Measurements from ENCODE around the gene TNIK.
"Not testable (repeated sequence)": the region's sequence is repeated elsewhere in the genome, so short reads cannot be mapped to it uniquely, and the experiment has no call there.

Gene TNIK

GRCh38 chr3:171445620-171446204, 14.5 kb downstream of the TNIK start:
- DNase-seq, result no peak

GRCh38 chr3:171444001-171444690, 16.1 kb downstream of the TNIK start:
- no peak for DNase-seq

- no peak for DNase-seq
These were observed 16.8 kb downstream of the TNIK start for GRCh38 chr3:171443211-171443957.

- no peak for DNase-seq
These were observed 18.0 kb downstream of the TNIK start for GRCh38 chr3:171442184-171442583.

GRCh38 chr3:171441381-171441780, 18.8 kb downstream of the TNIK start:
- no peak for DNase-seq

GRCh38 chr3:171439996-171440395, 20.2 kb downstream of the TNIK start:
- no peak for DNase-seq

- no peak for DNase-seq
These were observed 23.0 kb downstream of the TNIK start for GRCh38 chr3:171437115-171437756.

- DNase-seq, result no peak
These were observed 23.8 kb downstream of the TNIK start for GRCh38 chr3:171436380-171436779.

GRCh38 chr3:171435757-171436156, 24.4 kb downstream of the TNIK start:
- no peak for DNase-seq

- no peak for DNase-seq
These were observed 25.1 kb downstream of the TNIK start for GRCh38 chr3:171435143-171435542.

- no peak for DNase-seq
These were observed 27.7 kb downstream of the TNIK start for GRCh38 chr3:171432548-171432947.

GRCh38 chr3:171431550-171431949, 28.7 kb downstream of the TNIK start:
- DNase-seq, result no peak

GRCh38 chr3:171430530-171430929, 29.7 kb downstream of the TNIK start:
- no peak for DNase-seq

GRCh38 chr3:171429635-171430034, 30.6 kb downstream of the TNIK start:
- no peak for DNase-seq

GRCh38 chr3:171428892-171429291, 31.3 kb downstream of the TNIK start:
- DNase-seq, result no peak

- DNase-seq, result no peak
These were observed 31.9 kb downstream of the TNIK start for GRCh38 chr3:171428321-171428787.

GRCh38 chr3:171427771-171428320, 32.4 kb downstream of the TNIK start:
- DNase-seq, result no peak

- not testable (repeated sequence) for DNase-seq
These were observed 36.1 kb downstream of the TNIK start for GRCh38 chr3:171424063-171424462.

- not testable (repeated sequence) for DNase-seq
These were observed 37.4 kb downstream of the TNIK start for GRCh38 chr3:171422855-171423254.

GRCh38 chr3:171420667-171421066, 39.5 kb downstream of the TNIK start:
- DNase-seq, result no peak

- no peak for DNase-seq
These were observed 40.7 kb downstream of the TNIK start for GRCh38 chr3:171419457-171419856.

- no peak for DNase-seq
These were observed 42.4 kb downstream of the TNIK start for GRCh38 chr3:171417813-171418212.

- no peak for DNase-seq
These were observed 43.1 kb downstream of the TNIK start for GRCh38 chr3:171417137-171417536.

Measured in activated CD4-positive, alpha-beta T cell treated with anti-CD3 and anti-CD28 coated beads, Interleukin-2, amount 50 U/mL, for 16 hours (primary cell).